Right atrium auricular region (tissue), 2 donors: Measurements from ENCODE around the gene RCC2. TPM values are rescaled to one million over a fixed set of nuclear protein-coding genes. Genes with fewer than 3 reads are reported as not detected.
"Not testable (repeated sequence)": the region's sequence is repeated elsewhere in the genome, so short reads cannot be mapped to it uniquely, and the experiment has no call there.

Experiments
- DNase-seq: peaks from one replicate; pipeline ENCODE4 v3.0.0-alpha.2; 2019; ENCODE audit warnings: low spot score
- H3K27ac ChIP-seq, 2 donors: fragments of 200-600 bp; sonication (generic); 1 replicate in 1 of 2; 2 replicates in 1 of 2; pipeline ENCODE4 v1.5.1; 2016 to 2019
- H3K27me3 ChIP-seq, 2 donors: fragments of 200-600 bp; sonication (generic); one replicate each; pipeline versions ENCODE4 v1.5.1 to v1.6.0; 2017 to 2019
- H3K36me3 ChIP-seq: fragments of 200-600 bp; sonication (generic); one replicate; pipeline ENCODE4 v1.5.1; 2016
- H3K4me1 ChIP-seq, 2 donors: fragments of 200-600 bp; sonication (generic); one replicate each; pipeline versions ENCODE4 v1.5.1 to v1.6.0; 2017 to 2019
- H3K4me3 ChIP-seq, 2 donors: fragments of 200-600 bp; sonication (generic); 1 replicate in 1 of 2; 2 replicates in 1 of 2; pipeline ENCODE4 v1.5.1; 2017 to 2019; ENCODE audit warnings: mild to moderate bottlenecking in 1 of 2, moderate library complexity in 1 of 2
- H3K9me3 ChIP-seq, 2 donors: fragments of 200-600 bp; sonication (generic); one replicate each; pipeline ENCODE4 v1.5.1; 2019
- CTCF ChIP-seq, 2 donors: fragments of 200-600 bp; sonication (generic); IDR thresholded peaks; one replicate each; pipeline ENCODE4 v1.5.1; 2019; ENCODE audit warnings: antibody characterized with exemption in 2 of 2
- total RNA-seq, 2 donors: library from RNA; depleted of rRNA; stranded (reverse); fragments of >200 nt; gene quantifications; one replicate each; pipeline ENCODE4 v1.1.0, GENCODE V29; 2016

Gene RCC2
- 10 to 100 TPM in 1 of 2 donors, 1 to 10 TPM in 1; 9.1 to 11.2 TPM for total RNA-seq

DNA sequence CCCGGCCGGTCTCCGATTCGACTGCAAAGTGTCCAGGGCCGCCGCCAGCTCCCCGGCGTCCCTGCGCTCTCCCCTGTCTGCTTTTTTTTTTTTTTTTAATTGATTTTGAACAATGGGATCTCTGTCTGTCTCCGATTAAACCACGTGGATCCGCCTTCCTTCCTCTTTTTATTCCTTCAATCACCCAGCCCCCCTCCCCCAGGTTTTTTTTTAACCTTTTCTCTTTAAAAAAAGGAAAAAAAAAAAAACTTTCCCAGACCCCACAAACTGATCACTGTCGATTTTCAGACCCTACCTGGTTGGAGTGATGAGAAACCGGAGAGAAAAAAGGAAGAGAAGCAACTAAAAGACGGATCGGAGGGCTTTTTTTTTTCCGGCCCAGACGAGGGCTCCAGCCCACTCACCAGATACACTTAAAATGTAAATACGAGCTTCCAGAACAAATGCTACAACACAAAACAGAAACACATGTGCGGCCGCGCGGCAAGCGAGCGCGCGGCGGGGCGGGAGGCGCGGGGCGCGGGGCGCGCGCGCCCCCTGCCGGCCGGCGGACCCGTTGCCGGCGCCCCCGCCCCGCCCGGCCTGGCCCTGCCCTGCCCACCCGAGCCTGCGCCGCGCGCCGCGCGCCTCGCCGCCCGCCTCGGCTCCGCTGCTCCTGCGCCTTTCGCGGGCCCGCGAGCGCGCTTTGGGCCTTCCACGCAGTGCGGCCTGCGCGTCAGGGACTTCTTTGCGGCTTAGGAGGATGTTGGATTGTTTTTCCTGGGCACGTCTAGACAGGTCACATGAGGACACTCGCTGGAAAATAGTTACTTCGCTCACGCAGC lies at the start of gene RCC2:
TSS of gene RCC2 (minus strand) at position 428 of the 824 bp plus-strand sequence. CDS start 1,163 bp downstream, outside the sequence.
- Histone ChIP-seq H3K36me3 (no peaks in the 10 kb centered on the region), H3K4me1 (peaks cover 0 to 26% of the 10 kb centered on the region in 2 donors), H3K9me3 (no peaks in the 10 kb centered on the region), H3K27me3 (no peaks in the 10 kb centered on the region), H3K27ac (peak within 1 kb of the TSS; percentile 84 to 85), H3K4me3 (peak within 1 kb of the TSS; percentile 65 to 76)
- no peak for TF ChIP-seq CTCF (IDR thresholded peaks at IDR 0.05)
- DNase-seq = no peak

DNA sequence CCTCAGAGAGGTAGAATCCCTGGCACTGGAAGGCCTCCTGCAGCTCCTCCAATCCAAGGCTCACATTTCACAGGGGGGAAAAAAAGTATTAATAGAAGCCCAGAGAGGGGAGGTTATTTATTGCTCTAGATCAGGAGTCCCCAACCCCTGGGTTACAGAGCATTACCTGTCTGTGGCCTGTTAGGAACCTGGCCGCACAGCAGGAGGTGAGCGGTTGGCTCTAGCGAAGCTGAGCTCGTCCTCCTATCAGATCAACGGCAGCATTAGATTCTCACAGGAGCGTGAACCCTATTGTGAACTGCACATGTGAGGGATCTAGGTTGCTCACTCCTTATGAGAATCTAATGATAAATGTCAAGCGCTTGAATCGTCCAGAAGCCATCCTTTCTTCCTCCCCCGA lies 46.8 kb upstream of the RCC2 start:
- no peaks in the 10 kb centered on the region for H3K9me3 ChIP-seq
- no peak overlapping the region for H3K4me3 ChIP-seq
- TF ChIP-seq CTCF (IDR thresholded peaks at IDR 0.05) = no peak
- no peaks in the 10 kb centered on the region for H3K27me3 ChIP-seq
- DNase-seq = no peak
- no peaks in the 10 kb centered on the region for H3K4me1 ChIP-seq
- H3K27ac ChIP-seq = no peak overlapping the region
- H3K36me3 ChIP-seq = no peaks in the 10 kb centered on the region

- no peak overlapping the region for H3K27ac ChIP-seq
- H3K9me3 ChIP-seq = no peaks in the 10 kb centered on the region
- peak in 1 of 2 donors; percentile 52 for TF ChIP-seq CTCF (IDR thresholded peaks at IDR 0.05)
- no peaks in the 10 kb centered on the region for H3K36me3 ChIP-seq
- no peaks in the 10 kb centered on the region for H3K4me1 ChIP-seq
- H3K4me3 ChIP-seq = no peak overlapping the region
- no peak for DNase-seq
- no peaks in the 10 kb centered on the region for H3K27me3 ChIP-seq
Measured at GRCh38 chr1:17485281-17485680, 45.8 kb upstream of the RCC2 start.

- not testable (repeated sequence) for H3K4me1 ChIP-seq, H3K9me3 ChIP-seq, H3K36me3 ChIP-seq, H3K27me3 ChIP-seq, H3K4me3 ChIP-seq, DNase-seq, H3K27ac ChIP-seq
Measured at GRCh38 chr1:17481981-17482380, 42.5 kb upstream of the RCC2 start.

DNA sequence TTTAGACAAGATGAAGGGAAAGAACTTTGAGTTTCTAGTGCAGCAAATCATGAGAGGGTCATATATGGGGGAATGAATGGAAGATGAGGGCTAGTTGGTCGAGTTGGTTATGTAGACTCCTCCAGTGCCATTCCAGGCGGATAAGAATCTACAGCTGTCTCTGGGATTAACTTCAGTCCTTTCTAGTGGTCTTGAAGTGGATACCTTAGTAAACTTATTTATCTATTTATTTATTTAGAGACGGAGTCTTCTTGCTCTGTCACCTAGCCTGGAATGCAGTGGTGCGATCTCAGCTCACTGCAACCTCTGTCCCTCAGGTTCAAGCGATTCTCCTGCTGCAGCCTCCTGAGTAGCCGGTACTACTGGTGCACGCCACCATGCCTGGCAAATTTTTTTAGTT lies 41.4 kb upstream of the RCC2 start:
- Histone ChIP-seq H3K4me3 (no peak overlapping the region), H3K9me3 (no peaks in the 10 kb centered on the region), H3K36me3 (no peaks in the 10 kb centered on the region), H3K27ac (no peak overlapping the region), H3K4me1 (no peaks in the 10 kb centered on the region), H3K27me3 (no peaks in the 10 kb centered on the region)
- DNase-seq = no peak
- no peak for TF ChIP-seq CTCF (IDR thresholded peaks at IDR 0.05)

DNA sequence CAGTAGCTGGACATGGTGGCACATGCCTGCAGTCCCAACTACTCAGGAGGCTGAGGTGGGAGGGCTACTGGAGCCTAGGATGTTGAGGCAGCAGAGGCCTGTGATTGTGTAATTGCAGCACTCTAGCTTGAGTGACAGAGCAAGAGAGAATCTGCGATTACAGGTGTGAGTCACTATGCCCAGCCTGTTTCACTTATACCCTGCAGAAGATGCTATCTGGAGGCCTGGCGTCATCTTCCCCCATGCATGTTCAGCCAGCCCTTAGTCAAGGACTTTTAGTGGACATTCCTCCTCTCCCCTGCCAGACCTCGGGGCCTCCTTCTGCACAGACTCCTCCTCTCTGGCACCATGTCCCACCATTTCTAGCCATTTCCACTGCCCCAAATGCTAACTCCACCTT lies 36.3 kb upstream of the RCC2 start:
- no peak overlapping the region for H3K4me3 ChIP-seq
- no peak for DNase-seq
- no peaks in the 10 kb centered on the region for H3K27me3 ChIP-seq
- H3K9me3 ChIP-seq = no peaks in the 10 kb centered on the region
- H3K36me3 ChIP-seq = no peaks in the 10 kb centered on the region
- H3K27ac ChIP-seq = no peak overlapping the region
- no peaks in the 10 kb centered on the region for H3K4me1 ChIP-seq
- TF ChIP-seq CTCF (IDR thresholded peaks at IDR 0.05) = no peak

DNA sequence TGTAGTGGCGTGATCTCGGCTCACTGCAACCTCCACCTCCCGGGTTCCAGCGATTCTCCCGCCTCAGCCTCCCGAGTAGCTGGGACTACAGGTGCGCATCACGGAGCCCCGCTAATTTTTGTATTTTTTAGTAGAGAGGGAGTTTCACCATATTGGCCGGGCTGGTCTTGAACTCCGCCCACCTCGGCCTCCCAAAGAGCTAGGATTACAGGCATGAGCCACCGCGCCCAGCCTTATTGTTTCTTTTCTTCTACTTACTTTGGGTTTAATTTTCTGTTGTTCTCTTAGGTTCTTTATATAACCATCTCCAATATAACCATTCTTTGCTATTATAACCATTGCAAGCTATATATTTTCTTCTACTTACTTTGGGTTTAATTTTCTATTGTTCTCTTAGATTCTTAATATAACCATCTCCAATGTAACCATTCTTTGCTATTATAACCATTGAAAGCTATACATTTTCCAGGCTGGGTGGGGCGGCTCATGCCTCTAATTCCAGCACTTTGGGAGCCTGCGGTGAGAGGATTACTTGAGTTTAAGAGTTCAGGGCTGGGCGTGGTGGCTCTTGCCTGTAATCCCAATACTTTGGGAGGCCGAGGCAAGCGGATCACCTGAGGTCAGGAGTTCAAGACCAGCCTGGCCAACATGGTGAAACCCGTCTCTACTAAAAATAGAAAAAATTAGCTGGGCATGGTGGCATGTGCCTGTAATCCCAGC lies 35.5 kb upstream of the RCC2 start:
- H3K36me3 ChIP-seq, H3K27me3 ChIP-seq, DNase-seq, H3K4me3 ChIP-seq, H3K4me1 ChIP-seq, H3K9me3 ChIP-seq, H3K27ac ChIP-seq: not testable (repeated sequence)
